Endothelial cell of umbilical vein (primary cell): ENCODE results near the gene RPL7L1. TPM values are rescaled to one million over a fixed set of nuclear protein-coding genes. Genes with fewer than 3 reads are reported as not detected.
"Not testable (repeated sequence)": the region's sequence is repeated elsewhere in the genome, so short reads cannot be mapped to it uniquely, and the experiment has no call there.

Source experiments
- BruUV-seq: library from RNA; stranded (reverse); fragments of 400-500 nt; replicated peaks from 2 replicates; lab custom pipeline; 2021; lab: Mats Ljungman, UMichigan
- CTCF ChIA-PET: fragments of 300-600, 350-600 bp; sonication (Branson Sonifier 250); formaldehyde crosslinking; loops from one replicate; lab custom pipeline; 2021; ENCODE audit warnings: antibody characterized with exemption, inconsistent platforms; lab: Charles Lee
- POLR2A ChIA-PET: fragments of 300-600, 350-600 bp; sonication (Branson Sonifier 250); formaldehyde crosslinking; loops from one replicate; lab custom pipeline; 2021; ENCODE audit warnings: antibody characterized with exemption, inconsistent platforms; lab: Charles Lee
- DNase-seq: peaks from one replicate; pipeline ENCODE4 v3.0.0-alpha.2; 2011; ENCODE audit warnings: low read depth, low spot score
- FAIRE-seq: peaks from 2 replicates; lab custom pipeline; 2011; peaks lifted over from hg19 to GRCh38; lab: Jason Lieb, UNC
- H2AFZ ChIP-seq: 2 replicates; pipeline ENCODE4 v1.6.0; 2012; ENCODE audit warnings: low read depth, low read length, control low read depth, inconsistent platforms
- H3K27ac ChIP-seq: 2 replicates; pipeline ENCODE4 v1.5.1; 2011; ENCODE audit warnings: low read depth, mild to moderate bottlenecking, control low read depth, low read length, moderate library complexity; ENCODE audit not compliant: insufficient read depth
- H3K27me3 ChIP-seq, 2 experiments: 2 replicates each; pipeline versions ENCODE4 v1.6.0 to v1.6.1; 2011; ENCODE audit warnings: low read length in 2 of 2, mixed read lengths in 1 of 2; ENCODE audit not compliant: control insufficient read depth in 2 of 2, insufficient read depth in 2 of 2
- H3K36me3 ChIP-seq, 2 experiments: 2 replicates in 1 of 2; 3 replicates in 1 of 2; pipeline ENCODE4 v1.5.1; 2011; ENCODE audit warnings: low read length in 2 of 2, mild to moderate bottlenecking in 1 of 2, moderate library complexity in 1 of 2; ENCODE audit not compliant: control insufficient read depth in 2 of 2, insufficient read depth in 2 of 2; ENCODE audit errors: extremely low read depth in 1 of 2
- H3K4me1 ChIP-seq: 3 replicates; pipeline ENCODE4 v1.5.1; 2011; ENCODE audit warnings: mild to moderate bottlenecking, low read length; ENCODE audit not compliant: control insufficient read depth, insufficient read depth; ENCODE audit errors: extremely low read depth
- H3K4me2 ChIP-seq: 2 replicates; pipeline ENCODE4 v1.6.1; 2011; ENCODE audit warnings: low read length, control low read depth, mixed read lengths; ENCODE audit not compliant: insufficient read depth
- H3K4me3 ChIP-seq, 3 experiments: fragments of 200-600 bp in 1 of 3; sonication (generic), shearing (Covaris generic) in 1 of 3; replicated peaks in 1 of 3; 2 replicates each; pipeline ENCODE4 v1.5.1; 2011 to 2016; ENCODE audit warnings: control low read depth in 3 of 3, low read length in 3 of 3, mild to moderate bottlenecking in 2 of 3, inconsistent platforms in 1 of 3, low read depth in 1 of 3, moderate library complexity in 1 of 3; ENCODE audit not compliant: insufficient read depth in 1 of 3
- H3K79me2 ChIP-seq: 2 replicates; pipeline ENCODE4 v1.6.0; 2012; ENCODE audit warnings: low read length, inconsistent platforms; ENCODE audit not compliant: control insufficient read depth, insufficient read depth
- H3K9ac ChIP-seq: replicated peaks from 2 replicates; pipeline ENCODE3; 2011; ENCODE audit warnings: low read length, control low read depth; ENCODE audit not compliant: insufficient read depth; ENCODE audit errors: extremely low read depth
- H3K9me1 ChIP-seq: replicated peaks from 3 replicates; pipeline ENCODE4 v1.6.0; 2011; ENCODE audit warnings: mild to moderate bottlenecking, low read length; ENCODE audit not compliant: control insufficient read depth, insufficient read depth; ENCODE audit errors: extremely low read depth
- H3K9me3 ChIP-seq: replicated peaks from 2 replicates; pipeline ENCODE4 v1.5.1; 2012; ENCODE audit warnings: low read length, inconsistent platforms; ENCODE audit not compliant: control insufficient read depth, insufficient read depth
- H4K20me1 ChIP-seq: replicated peaks from 2 replicates; pipeline ENCODE3; 2011; ENCODE audit warnings: mild to moderate bottlenecking, low read length; ENCODE audit not compliant: control insufficient read depth, insufficient read depth; ENCODE audit errors: extremely low read depth
- EZH2 ChIP-seq: IDR thresholded peaks from 2 replicates; pipeline ENCODE4 v1.6.1; 2012; ENCODE audit warnings: borderline replicate concordance, low read depth, mild to moderate bottlenecking, moderate library complexity, low read length, inconsistent platforms; ENCODE audit not compliant: severe bottlenecking
- FOS ChIP-seq: IDR thresholded peaks from 2 replicates; pipeline ENCODE4 v1.6.1; 2011; ENCODE audit warnings: mild to moderate bottlenecking, low read length, moderate library complexity, borderline replicate concordance; ENCODE audit not compliant: insufficient read depth
- GATA2 ChIP-seq: IDR thresholded peaks from 2 replicates; pipeline ENCODE4 v1.7.0; 2011; ENCODE audit warnings: low read depth, mild to moderate bottlenecking, moderate library complexity, mixed read lengths, low read length; ENCODE audit not compliant: insufficient read length, insufficient read depth
- JUN ChIP-seq: IDR thresholded peaks from 2 replicates; pipeline ENCODE4 v1.6.1; 2011; ENCODE audit warnings: borderline replicate concordance, low read depth; ENCODE audit not compliant: insufficient read length, insufficient read depth
- MYC ChIP-seq: IDR thresholded peaks from one replicate; pipeline ENCODE4 v1.6.1; 2011; ENCODE audit warnings: mild to moderate bottlenecking, low read depth, low read length
- POLR2A ChIP-seq: IDR thresholded peaks from 2 replicates; pipeline ENCODE4 v1.6.1; 2012; ENCODE audit warnings: low read depth, mild to moderate bottlenecking, control low read depth, low read length
- POLR2AphosphoS5 ChIP-seq: IDR thresholded peaks from 2 replicates; pipeline ENCODE4 v1.6.1; 2012; ENCODE audit warnings: low read depth, mild to moderate bottlenecking, control low read depth, low read length, moderate library complexity; ENCODE audit not compliant: insufficient read depth
- dilution Hi-C: fragments of 300-500 bp; cut with MboI; formaldehyde crosslinking; loops from one replicate; pipeline ENCODE4 v1.15.0; 2019; ENCODE audit warnings: low sequenced_read_pairs; ENCODE audit not compliant: extremely low pct_ligation_motif_present
- intact Hi-C: fragments of 100-400 bp; cut with micrococcal nuclease; formaldehyde crosslinking; loops from one replicate; pipeline ENCODE4 v1.10.0; 2022
- polyA plus RNA-seq, 4 experiments: library from polyadenylated mRNA; depleted of rRNA in 3 of 4; stranded (reverse) in 3 of 4; unstranded in 1 of 4; fragments of >200 nt; gene quantifications; 2 replicates each; pipeline versions ENCODE4 v1.2.1 to v1.2.3, GENCODE V29; 2011 to 2012; ENCODE audit warnings: missing spikeins in 1 of 4
- total RNA-seq: library from RNA; stranded (reverse); gene quantifications from 2 replicates; pipeline ENCODE4 v1.2.3, GENCODE V29; 2021
- TF ChIP-seq, protein P1 (sequence below), 2 donors: IDR thresholded peaks; 1 replicate in 1 of 2; 2 replicates in 1 of 2; pipeline ENCODE4 v1.5.1; 2011; ENCODE audit warnings: low read length in 2 of 2, mild to moderate bottlenecking in 2 of 2, moderate library complexity in 2 of 2, control low read depth in 1 of 2, inconsistent platforms in 1 of 2, low read depth in 1 of 2; ENCODE audit not compliant: insufficient read depth in 1 of 2; ENCODE audit errors: extremely low read depth in 1 of 2
- TF ChIP-seq, protein P2 (sequence below): IDR thresholded peaks from 2 replicates; pipeline ENCODE4 v1.6.1; 2011; ENCODE audit not compliant: insufficient read depth, insufficient read length

The RPL7L1 gene
- total and polyA plus RNA-seq, 2 donors (not counting 3 experiments of a cell fraction or from before 2014, with no cell fraction given): 36.9 to 103 TPM

DNA sequence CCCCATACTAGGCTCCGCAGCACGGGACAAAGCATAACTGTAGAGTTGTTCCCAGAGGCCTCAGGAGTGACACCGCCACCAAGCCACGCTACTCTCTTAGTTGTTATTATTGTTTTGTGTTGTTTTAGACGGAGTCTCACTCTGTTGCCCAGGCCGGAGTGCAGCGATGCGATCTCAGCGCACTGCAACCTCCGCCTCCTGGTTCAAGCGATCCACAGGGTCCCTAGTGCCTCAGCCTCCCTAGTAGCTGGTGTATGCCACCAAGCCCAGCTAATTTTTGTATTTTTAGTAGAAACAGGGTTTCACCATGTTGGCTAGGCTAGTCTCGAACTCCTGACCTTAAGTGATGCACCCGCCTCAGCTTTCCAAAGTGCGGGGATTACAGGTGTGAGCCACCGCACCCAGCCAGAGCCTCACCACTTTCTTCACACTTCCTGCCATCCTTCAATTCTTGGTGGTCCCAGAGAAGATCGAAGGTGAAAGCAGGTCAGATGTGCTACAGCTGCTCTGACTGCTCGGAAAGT, 11.8 kb downstream of the RPL7L1 start:
- Histone ChIP-seq H3K9ac (peak overlapping the region; percentile 78), H2AFZ (peak overlapping the region; percentile 77), H3K79me2 (no peaks in the 10 kb centered on the region), H3K36me3 (no peaks in the 10 kb centered on the region), H3K4me3 (peak overlapping the region; percentile 26 to 68 (median 62)), H3K27ac (no peak overlapping the region), H3K4me1 (peaks cover 4% of the 10 kb centered on the region), H3K9me1 (no peaks in the 10 kb centered on the region), H3K9me3 (no peaks in the 10 kb centered on the region), H3K27me3 (no peaks in the 10 kb centered on the region), H3K4me2 (peak overlapping the region; percentile 22), H4K20me1 (no peaks in the 10 kb centered on the region)
- FAIRE-seq: no peak
- no peak for DNase-seq
- CTCF ChIA-PET: no interaction called here
- POLR2A ChIA-PET: interaction anchor here (1.2 kb wide), 2 partner anchors 9 to 11 kb away, joined by 5 read pairs; partner anchors contain the start of gene RPL7L1
- TF ChIP-seq, protein P1, sequence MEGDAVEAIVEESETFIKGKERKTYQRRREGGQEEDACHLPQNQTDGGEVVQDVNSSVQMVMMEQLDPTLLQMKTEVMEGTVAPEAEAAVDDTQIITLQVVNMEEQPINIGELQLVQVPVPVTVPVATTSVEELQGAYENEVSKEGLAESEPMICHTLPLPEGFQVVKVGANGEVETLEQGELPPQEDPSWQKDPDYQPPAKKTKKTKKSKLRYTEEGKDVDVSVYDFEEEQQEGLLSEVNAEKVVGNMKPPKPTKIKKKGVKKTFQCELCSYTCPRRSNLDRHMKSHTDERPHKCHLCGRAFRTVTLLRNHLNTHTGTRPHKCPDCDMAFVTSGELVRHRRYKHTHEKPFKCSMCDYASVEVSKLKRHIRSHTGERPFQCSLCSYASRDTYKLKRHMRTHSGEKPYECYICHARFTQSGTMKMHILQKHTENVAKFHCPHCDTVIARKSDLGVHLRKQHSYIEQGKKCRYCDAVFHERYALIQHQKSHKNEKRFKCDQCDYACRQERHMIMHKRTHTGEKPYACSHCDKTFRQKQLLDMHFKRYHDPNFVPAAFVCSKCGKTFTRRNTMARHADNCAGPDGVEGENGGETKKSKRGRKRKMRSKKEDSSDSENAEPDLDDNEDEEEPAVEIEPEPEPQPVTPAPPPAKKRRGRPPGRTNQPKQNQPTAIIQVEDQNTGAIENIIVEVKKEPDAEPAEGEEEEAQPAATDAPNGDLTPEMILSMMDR (IDR thresholded peaks at IDR 0.05; ENCODE audit: extremely low read depth in 1 of 2, insufficient read depth in 1 of 2, low read depth in 1 of 2, low read length in 2 of 2): no peak
- TF ChIP-seq FOS (no peak), POLR2A (no peak), GATA2 (no peak), POLR2AphosphoS5 (no peak), MYC (no peak), JUN (no peak), EZH2 (no peak)
- TF ChIP-seq, protein P2, sequence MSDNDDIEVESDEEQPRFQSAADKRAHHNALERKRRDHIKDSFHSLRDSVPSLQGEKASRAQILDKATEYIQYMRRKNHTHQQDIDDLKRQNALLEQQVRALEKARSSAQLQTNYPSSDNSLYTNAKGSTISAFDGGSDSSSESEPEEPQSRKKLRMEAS: no peak
- BruUV-seq: no TSS peak
- dilution Hi-C loops: no loop called here
- intact Hi-C loops: loop anchor here (5.0 kb wide), 1 partner anchor 144 kb away; the partner anchor contains the start of gene TBCC

DNA sequence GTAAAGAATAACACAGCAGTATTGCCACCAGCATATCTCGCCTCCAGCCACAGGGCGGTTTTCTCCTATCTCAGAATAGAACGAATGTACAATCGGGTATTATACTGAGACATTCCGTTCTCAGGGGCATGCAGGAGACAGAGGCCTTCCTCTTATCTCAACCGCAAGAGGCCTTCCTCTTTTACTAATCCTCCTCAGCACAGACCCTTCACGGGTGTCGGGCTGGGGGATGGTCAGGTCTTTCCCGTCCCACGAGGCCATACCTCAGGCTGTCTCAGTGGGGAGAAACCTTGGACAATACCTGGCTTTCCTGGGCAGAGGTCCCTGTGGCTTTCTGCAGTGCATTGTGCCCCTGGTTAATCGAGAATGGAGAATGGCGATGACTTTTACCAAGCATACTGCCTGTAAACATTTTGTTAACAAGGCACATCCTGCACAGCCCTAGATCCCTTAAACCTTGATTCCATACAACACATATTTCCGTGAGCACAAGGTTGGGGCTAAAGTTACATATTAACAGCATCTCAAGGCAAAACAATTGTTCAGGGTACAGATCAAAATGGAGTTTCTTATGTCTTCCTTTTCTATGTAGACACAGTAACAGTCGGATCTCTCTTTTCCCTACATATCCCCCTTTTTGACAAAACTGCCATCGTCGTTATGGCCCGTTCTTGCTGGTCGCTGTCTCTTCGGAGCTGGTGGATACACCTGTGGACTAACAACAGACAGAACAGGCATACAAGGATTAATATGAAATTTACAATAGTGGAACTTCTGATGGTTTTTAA, 14.8 kb downstream of the RPL7L1 start:
- H3K27ac ChIP-seq, H3K27me3 ChIP-seq, H3K79me2 ChIP-seq, H3K4me1 ChIP-seq, H3K4me2 ChIP-seq, dilution Hi-C loops, POLR2A ChIA-PET, FAIRE-seq, H4K20me1 ChIP-seq, H3K9me1 ChIP-seq, H3K9me3 ChIP-seq, DNase-seq, H3K9ac ChIP-seq, BruUV-seq, H3K36me3 ChIP-seq, H2AFZ ChIP-seq, H3K4me3 ChIP-seq, CTCF ChIA-PET: not testable (repeated sequence)
- intact Hi-C loops: loop anchor here (5.0 kb wide), 1 partner anchor 147 kb away; the partner anchor contains the start of gene TBCC
